K562 (cell line): ENCODE measurements around the gene MYH7B. TPM values are rescaled to one million over a fixed set of nuclear protein-coding genes. Genes with fewer than 3 reads are reported as not detected.

Experiments used
- ATAC-seq: fragments of 200-7000 bp; cut with Tn5 transposase; 3 replicates; pipeline ENCODE4 v1.9.1; 2020; ENCODE audit warnings: moderate library complexity
- BruUV-seq: library from RNA; stranded (reverse); fragments of 400-500 nt; replicated peaks from 2 replicates; lab custom pipeline; 2021; lab: Mats Ljungman, UMichigan
- CTCF ChIA-PET: fragments of 300-600 bp; formaldehyde crosslinking; extraction: SDS; loops from one replicate; lab custom pipeline; 2021; ENCODE audit warnings: low intra/inter-chr PET ratio; lab: Yijun Ruan, JAX
- POLR2A ChIA-PET: fragments of 300-600, 350-650 bp; sonication (Branson Sonifier 250); formaldehyde crosslinking; extraction: SDS; loops from one replicate; lab custom pipeline; 2021; ENCODE audit warnings: antibody characterized with exemption, inconsistent platforms; lab: Yijun Ruan, JAX
- DNase-seq, 4 experiments: peaks; one replicate each; pipeline versions ENCODE4 v3.0.0 to v3.0.0-alpha.2; 2011 to 2018; ENCODE audit warnings: low spot score in 3 of 4, mixed read lengths in 3 of 4; ENCODE audit errors: extremely low read depth in 1 of 4
- FAIRE-seq: peaks from 2 replicates; lab custom pipeline; 2011; peaks lifted over from hg19 to GRCh38; lab: Jason Lieb, UNC
- H2AFZ ChIP-seq: 2 replicates; pipeline ENCODE4 v1.6.0; 2011; ENCODE audit warnings: low read depth, low read length, control low read depth, inconsistent platforms
- H3K27ac ChIP-seq: fragments of 200-600 bp; 3 replicates; pipeline ENCODE4 v1.8.0; 2011; ENCODE audit warnings: low read depth, mild to moderate bottlenecking, control low read depth, inconsistent platforms, low read length, moderate library complexity, mixed read lengths; ENCODE audit errors: extremely low read depth
- H3K27me3 ChIP-seq, 2 experiments: fragments of 300-600 bp in 1 of 2; 2 replicates in 1 of 2; 3 replicates in 1 of 2; pipeline versions ENCODE4 v1.6.0 to v1.8.0; 2011; ENCODE audit warnings: inconsistent platforms in 2 of 2, low read length in 2 of 2, mild to moderate bottlenecking in 1 of 2, mixed read lengths in 1 of 2, moderate library complexity in 1 of 2; ENCODE audit not compliant: control insufficient read depth in 2 of 2, insufficient read depth in 2 of 2
- H3K36me3 ChIP-seq: fragments of 300-600 bp; 3 replicates; pipeline ENCODE4 v1.8.0; 2011; ENCODE audit warnings: mild to moderate bottlenecking, low read length, inconsistent platforms; ENCODE audit not compliant: control insufficient read depth, insufficient read depth
- H3K4me1 ChIP-seq, 2 experiments: fragments of 200-600 bp in 1 of 2; replicated peaks in 1 of 2; 2 replicates in 1 of 2; 3 replicates in 1 of 2; pipeline versions ENCODE4 v1.5.1 to v1.8.0; 2011; ENCODE audit warnings: inconsistent platforms in 2 of 2, low read length in 2 of 2, mild to moderate bottlenecking in 1 of 2, mixed read lengths in 1 of 2, moderate library complexity in 1 of 2; ENCODE audit not compliant: control insufficient read depth in 2 of 2, insufficient read depth in 2 of 2
- H3K4me2 ChIP-seq: 2 replicates; pipeline ENCODE4 v1.6.1; 2011; ENCODE audit warnings: low read length, control low read depth, inconsistent platforms, mixed read lengths; ENCODE audit not compliant: insufficient read depth
- H3K4me3 ChIP-seq: fragments of 200-600 bp; sonication (generic), shearing (Covaris generic); 2 replicates; pipeline ENCODE4 v1.5.1; 2016; ENCODE audit warnings: control low read depth, inconsistent platforms
- H3K79me2 ChIP-seq: fragments of 200-600 bp; 3 replicates; pipeline ENCODE4 v1.8.0; 2011; ENCODE audit warnings: low read length, inconsistent platforms; ENCODE audit not compliant: control insufficient read depth, insufficient read depth
- H3K9ac ChIP-seq, 2 experiments: 2 replicates each; pipeline versions ENCODE4 v1.6.0 to v1.6.1; 2011; ENCODE audit warnings: low read depth in 2 of 2, low read length in 2 of 2, control low read depth in 1 of 2, inconsistent platforms in 1 of 2, mild to moderate bottlenecking in 1 of 2, mixed read lengths in 1 of 2; ENCODE audit not compliant: insufficient read depth in 1 of 2
- H3K9me1 ChIP-seq: one replicate; pipeline ENCODE4 v1.6.0; 2011; ENCODE audit warnings: inconsistent platforms, mild to moderate bottlenecking, low read length, moderate library complexity; ENCODE audit not compliant: control insufficient read depth, insufficient read depth
- H3K9me3 ChIP-seq: replicated peaks from 2 replicates; pipeline ENCODE4 v1.5.1; 2011; ENCODE audit warnings: low read depth, low read length, inconsistent platforms; ENCODE audit not compliant: control insufficient read depth, insufficient read depth
- H4K20me1 ChIP-seq: replicated peaks from 2 replicates; pipeline ENCODE4 v1.6.1; 2011; ENCODE audit warnings: low read length, inconsistent platforms, mixed read lengths; ENCODE audit not compliant: control insufficient read depth, insufficient read depth
- E2F3 ChIP-seq: fragments of 250-450 bp; sonication (Bioruptor Pico); IDR thresholded peaks from 2 replicates; pipeline ENCODE4 v1.4.0; 2020; ENCODE audit warnings: mild to moderate bottlenecking
- IRF2 ChIP-seq: sonication (generic); formaldehyde crosslinking; IDR thresholded peaks from 2 replicates; pipeline ENCODE4 v1.8.1; 2022; ENCODE audit warnings: mild to moderate bottlenecking, missing genetic modification reagents
- NONO ChIP-seq, 2 experiments: fragments of 200-400 bp in 1 of 2; fragments of 450-650 bp in 1 of 2; formaldehyde crosslinking in 1 of 2; IDR thresholded peaks; 2 replicates each; pipeline ENCODE4 v1.6.1; 2017; ENCODE audit warnings: low read depth in 2 of 2, mild to moderate bottlenecking in 2 of 2, moderate library complexity in 2 of 2, low read length in 1 of 2
- NR2C1 ChIP-seq, 2 experiments: fragments of 450-650 bp; IDR thresholded peaks; 2 replicates each; pipeline ENCODE4 v1.6.1; 2017; ENCODE audit warnings: mild to moderate bottlenecking in 2 of 2, antibody characterized with exemption in 1 of 2, inconsistent platforms in 1 of 2, missing compliant biosample characterization in 1 of 2, missing genetic modification characterization in 1 of 2
- NR2C2 ChIP-seq, 2 experiments: fragments of 200-800 bp in 1 of 2; sonication (Bioruptor generic) in 1 of 2; sonication (generic) in 1 of 2; formaldehyde crosslinking in 1 of 2; IDR thresholded peaks; 2 replicates each; pipeline versions ENCODE4 v1.6.1 to v1.8.0; 2016 to 2022; ENCODE audit warnings: mild to moderate bottlenecking in 1 of 2, missing compliant biosample characterization in 1 of 2, missing genetic modification characterization in 1 of 2, missing genetic modification reagents in 1 of 2
- PHB2 ChIP-seq: fragments of 450-650 bp; IDR thresholded peaks from 2 replicates; pipeline ENCODE4 v1.6.1; 2017; ENCODE audit warnings: low read depth
- POLR2AphosphoS2 ChIP-seq: IDR thresholded peaks from 2 replicates; pipeline ENCODE4 v1.6.1; 2012; ENCODE audit warnings: low read length, improper control_type of control experiment
- POLR2G ChIP-seq: fragments of 200-400 bp; formaldehyde crosslinking; IDR thresholded peaks from 2 replicates; pipeline ENCODE4 v1.6.1; 2017; ENCODE audit warnings: low read depth, mild to moderate bottlenecking, antibody characterized with exemption, low read length, moderate library complexity
- RFX5 ChIP-seq: IDR thresholded peaks from 2 replicates; pipeline ENCODE4 v1.6.1; 2011; ENCODE audit warnings: low read depth, mild to moderate bottlenecking, improper control_type of control experiment, low read length
- SIRT6 ChIP-seq: IDR thresholded peaks from one replicate; pipeline ENCODE4 v1.6.1; 2012; ENCODE audit warnings: low read depth, mild to moderate bottlenecking, control low read depth, inconsistent platforms, low read length, moderate library complexity
- ZNF507 ChIP-seq: conservative IDR thresholded peaks from 2 replicates; pipeline ENCODE4 v1.6.1; 2017; ENCODE audit warnings: missing genetic modification characterization, missing compliant biosample characterization
- whole genome bisulfite sequencing: fragments of 100-300 bp; shearing (Covaris generic); methylation state at CpG from one replicate; pipeline ENCODE4 v1.1.6; 2016; ENCODE audit warnings: low coverage, mixed read lengths; ENCODE audit not compliant: insufficient coverage; ENCODE audit errors: missing lambda C conversion rate; 5-methylcytosine and 5-hydroxymethylcytosine counted together
- in situ Hi-C: fragments of 300-500 bp; cut with MboI; formaldehyde crosslinking; loops from 4 replicates; pipeline ENCODE4 v1.15.0; 2018; ENCODE audit warnings: inconsistent platforms, mixed read lengths
- intact Hi-C: fragments of 100-400 bp; cut with micrococcal nuclease; formaldehyde crosslinking; loops from 2 replicates; pipeline ENCODE4 v1.14.2; 2022
- polyA plus RNA-seq, 8 experiments: library from polyadenylated mRNA; depleted of rRNA in 4 of 8; stranded (reverse) in 5 of 8; unstranded in 3 of 8; fragments of >200 nt; fragmentation: Nextera tagmentation in 2 of 8; fragmentation: Illumina TruSeq in 1 of 8; extraction: Ambion mirVana in 2 of 8; extraction: Trizol in 1 of 8; gene quantifications; 2 replicates each; pipeline versions ENCODE4 v1.2.1 to v1.2.3, GENCODE V29; 2011 to 2014; ENCODE audit warnings: inconsistent platforms in 1 of 8, missing spikeins in 1 of 8
- total RNA-seq, 7 experiments: library from RNA; depleted of rRNA in 6 of 7; stranded (reverse); fragments of >200 nt in 6 of 7; fragmentation: Illumina TruSeq in 2 of 7; extraction: Trizol in 2 of 7; gene quantifications; 2 replicates each; pipeline versions ENCODE4 v1.2.1 to v1.2.3, GENCODE V29; 2011 to 2021; ENCODE audit warnings: low replicate concordance in 1 of 7

Gene MYH7B
- total and polyA plus RNA-seq, 9 of the 15 experiments (the other 6 are each of a cell fraction or from before 2014, with no cell fraction given) = 0.07 to 0.34 (median 0.13) TPM; not detected in 3

- TF ChIP-seq POLR2G (peak; percentile 45; the same call in 1 of the 2 replicates), SIRT6 (no peak)
- H3K27ac ChIP-seq = no peak overlapping the region
- in situ Hi-C loops = no loop called here
- no TSS peak for BruUV-seq
- no peaks in the 10 kb centered on the region for H3K9me3 ChIP-seq
- ATAC-seq = no peak
- peaks cover 4% of the 10 kb centered on the region; the same call in 1 of the 2 replicates for H4K20me1 ChIP-seq
- WGBS = 72% methylated on average over 10 of the region's 11 CpGs
- 0 out of 4 replicates have a peak overlapping the region, but pooled peaks of 1 of the 2 experiments have one; percentile 26 for H3K9ac ChIP-seq
- no peak for FAIRE-seq
- DNase-seq = no peak
- no peak overlapping the region for H2AFZ ChIP-seq
- intact Hi-C loops = no loop called here
- ChIA-PET POLR2A (interaction anchor here (3.6 kb wide), 1 partner anchor 10 kb away, joined by 17 read pairs; no protein-coding TSS in a partner anchor), CTCF (no interaction called here)
- no peaks in the 10 kb centered on the region for H3K9me1 ChIP-seq
- H3K79me2 ChIP-seq = no peaks in the 10 kb centered on the region
- no peak overlapping the region for H3K4me2 ChIP-seq
- H3K36me3 ChIP-seq = peaks cover 8% of the 10 kb centered on the region; the same call in 2 of the 3 replicates
- no peaks in the 10 kb centered on the region for H3K27me3 ChIP-seq
- peaks cover 0 to 32% of the 10 kb centered on the region in 2 experiments; a peak in 3 of 5 replicates for H3K4me1 ChIP-seq
- no peak overlapping the region for H3K4me3 ChIP-seq
These were observed 34.6 kb downstream of the MYH7B start for GRCh38 chr20:34990231-34990630.

GRCh38 chr20:34990661-34991214 is 35.1 kb downstream of the MYH7B start:
- peak overlapping the region in 1 of 2 experiments; percentile 64; a peak in 2 of 4 replicates for H3K9ac ChIP-seq

More at GRCh38 chr20:34990661-34991214, 35.1 kb downstream of the MYH7B start:
- no peak overlapping the region for H3K4me2 ChIP-seq
- H3K36me3 ChIP-seq = peaks cover 11% of the 10 kb centered on the region; the same call in 2 of the 3 replicates
- TF ChIP-seq NONO (IDR thresholded peaks at IDR 0.05; ENCODE audit: low read depth in 2 of 2, low read length in 1 of 2) (no peak), NR2C1 (IDR thresholded peaks at IDR 0.05) (peak; percentile 60), NR2C1 (tag; IDR thresholded peaks at IDR 0.05) (peak; percentile 66), PHB2 (no peak), E2F3 (CRISPR knock-in tag) (no peak), POLR2G (peak; percentile 51), POLR2AphosphoS2 (0 out of 2 replicates have a peak, but pooled peaks have one; percentile 40), RFX5 (no peak), NR2C2 (CRISPR knock-in tag; IDR thresholded peaks at IDR 0.05) (no peak), NR2C2 (tag; IDR thresholded peaks at IDR 0.05) (peak; percentile 29; the same call in 1 of the 2 replicates), IRF2 (CRISPR knock-in tag) (no peak), ZNF507 (tag) (no peak)
- H4K20me1 ChIP-seq = peaks cover 4% of the 10 kb centered on the region; the same call in 1 of the 2 replicates
- ChIA-PET CTCF (no interaction called here), POLR2A (interaction anchor here (3.6 kb wide), 1 partner anchor 10 kb away, joined by 17 read pairs; no protein-coding TSS in a partner anchor)
- H3K4me3 ChIP-seq = no peak overlapping the region
- H3K9me1 ChIP-seq = no peaks in the 10 kb centered on the region
- DNase-seq = no peak
- no peak overlapping the region for H3K27ac ChIP-seq
- in situ Hi-C loops (no loop called here), intact Hi-C loops (no loop called here)
- no peak for ATAC-seq
- H3K4me1 ChIP-seq = peaks cover 0 to 27% of the 10 kb centered on the region in 2 experiments; a peak in 3 of 5 replicates
- H3K9me3 ChIP-seq = no peaks in the 10 kb centered on the region
- H3K27me3 ChIP-seq = no peaks in the 10 kb centered on the region
- H3K79me2 ChIP-seq = no peaks in the 10 kb centered on the region
- no peak overlapping the region for H2AFZ ChIP-seq
- 60% methylated on average over 11 of the region's 18 CpGs for WGBS
- FAIRE-seq = no peak
- BruUV-seq = no TSS peak
